OCI-LY7 (cell line): ENCODE data around the gene SNF8. TPM values are rescaled to one million over a fixed set of nuclear protein-coding genes. Genes with fewer than 3 reads are reported as not detected.

Source experiments
- BruUV-seq: library from RNA; stranded (reverse); fragments of 400-500 nt; replicated peaks from 2 replicates; lab custom pipeline; 2021; lab: Mats Ljungman, UMichigan
- CTCF ChIA-PET: fragments of 300-600 bp; sonication (Branson Sonifier 250); formaldehyde crosslinking; loops from one replicate; lab custom pipeline; 2022; ENCODE audit warnings: antibody characterized with exemption; ENCODE audit not compliant: unreplicated experiment; lab: Charles Lee
- POLR2A ChIA-PET: fragments of 300-600 bp; sonication (Branson Sonifier 250); formaldehyde crosslinking; loops from one replicate; lab custom pipeline; 2022; ENCODE audit warnings: antibody characterized with exemption; lab: Charles Lee
- DNase-seq: peaks from one replicate; pipeline ENCODE4 v3.0.0-alpha.2; 2015; ENCODE audit warnings: low spot score
- H2AFZ ChIP-seq: fragments of 200-600 bp; sonication (generic), shearing (Covaris generic); 2 replicates; pipeline ENCODE4 v1.6.1; 2014; ENCODE audit warnings: mild to moderate bottlenecking, antibody characterized with exemption, low read length, moderate library complexity
- H3K27ac ChIP-seq: fragments of 200-600 bp; sonication (generic); 2 replicates; pipeline ENCODE4 v1.5.1; 2014; ENCODE audit warnings: mixed run types, low read depth, mild to moderate bottlenecking, moderate library complexity, low read length, inconsistent platforms; ENCODE audit not compliant: poor library complexity, severe bottlenecking
- H3K36me3 ChIP-seq: fragments of 200-600 bp; sonication (generic); 2 replicates; pipeline ENCODE4 v1.6.1; 2014; ENCODE audit warnings: mild to moderate bottlenecking, antibody characterized with exemption, low read length, moderate library complexity, mixed read lengths; ENCODE audit not compliant: insufficient read depth
- H3K4me1 ChIP-seq: fragments of 200-600 bp; sonication (generic); 2 replicates; pipeline ENCODE4 v1.5.1; 2014; ENCODE audit warnings: mild to moderate bottlenecking, low read length; ENCODE audit not compliant: insufficient read depth, poor library complexity, severe bottlenecking
- H3K4me2 ChIP-seq: fragments of 200-600 bp; sonication (generic); 2 replicates; pipeline ENCODE4 v1.6.1; 2014; ENCODE audit warnings: mild to moderate bottlenecking, low read length
- H3K4me3 ChIP-seq: fragments of 200-600 bp; sonication (generic); 2 replicates; pipeline ENCODE4 v1.5.1; 2014; ENCODE audit warnings: mild to moderate bottlenecking, low read depth, low read length; ENCODE audit not compliant: poor library complexity, severe bottlenecking
- H3K79me2 ChIP-seq: fragments of 200-600 bp; sonication (generic); 2 replicates; pipeline ENCODE4 v1.6.1; 2016; ENCODE audit warnings: low read depth, mild to moderate bottlenecking, low read length, moderate library complexity, mixed read lengths; ENCODE audit not compliant: insufficient read depth
- H3K9me2 ChIP-seq: fragments of 200-600 bp; sonication (generic); 2 replicates; pipeline ENCODE4 v1.6.1; 2016; ENCODE audit warnings: mild to moderate bottlenecking, low read length, mixed read lengths; ENCODE audit not compliant: insufficient read depth
- H3K9me3 ChIP-seq: fragments of 200-600 bp; sonication (generic); 2 replicates; pipeline ENCODE4 v1.6.1; 2014; ENCODE audit warnings: mild to moderate bottlenecking, mixed run types, low read length, mixed read lengths
- H4K20me1 ChIP-seq: fragments of 200-600 bp; sonication (generic); 2 replicates; pipeline ENCODE4 v1.6.1; 2014; ENCODE audit warnings: mild to moderate bottlenecking, antibody characterized with exemption, low read length, moderate library complexity, mixed read lengths; ENCODE audit not compliant: insufficient read depth
- EZH2phosphoT487 ChIP-seq: fragments of 200-600 bp; sonication (generic); IDR thresholded peaks from 2 replicates; pipeline ENCODE4 v1.6.1; 2018; ENCODE audit warnings: low read depth, borderline replicate concordance, mild to moderate bottlenecking, mixed run types, antibody characterized with exemption, low read length, moderate library complexity, mixed read lengths
- intact Hi-C: fragments of 100-400 bp; cut with micrococcal nuclease; formaldehyde crosslinking; loops from one replicate; pipeline ENCODE4 v1.10.0; 2022; ENCODE audit not compliant: unreplicated experiment
- total RNA-seq, 2 experiments: library from RNA; depleted of rRNA in 1 of 2; stranded (reverse); fragments of >200 nt in 1 of 2; shearing (Covaris generic) in 1 of 2; gene quantifications; 2 replicates each; pipeline ENCODE4 v1.2.3, GENCODE V29; 2014 to 2022
- TF ChIP-seq, protein P1 (sequence below): fragments of 200-600 bp; sonication (generic); conservative IDR thresholded peaks from 2 replicates; pipeline ENCODE4 v1.5.1; 2014; ENCODE audit warnings: mild to moderate bottlenecking, antibody characterized with exemption, low read length, moderate library complexity, mixed read lengths

The SNF8 gene
- total RNA-seq, 2 experiments from 2014 or later = 45.8 to 92.2 TPM

DNA sequence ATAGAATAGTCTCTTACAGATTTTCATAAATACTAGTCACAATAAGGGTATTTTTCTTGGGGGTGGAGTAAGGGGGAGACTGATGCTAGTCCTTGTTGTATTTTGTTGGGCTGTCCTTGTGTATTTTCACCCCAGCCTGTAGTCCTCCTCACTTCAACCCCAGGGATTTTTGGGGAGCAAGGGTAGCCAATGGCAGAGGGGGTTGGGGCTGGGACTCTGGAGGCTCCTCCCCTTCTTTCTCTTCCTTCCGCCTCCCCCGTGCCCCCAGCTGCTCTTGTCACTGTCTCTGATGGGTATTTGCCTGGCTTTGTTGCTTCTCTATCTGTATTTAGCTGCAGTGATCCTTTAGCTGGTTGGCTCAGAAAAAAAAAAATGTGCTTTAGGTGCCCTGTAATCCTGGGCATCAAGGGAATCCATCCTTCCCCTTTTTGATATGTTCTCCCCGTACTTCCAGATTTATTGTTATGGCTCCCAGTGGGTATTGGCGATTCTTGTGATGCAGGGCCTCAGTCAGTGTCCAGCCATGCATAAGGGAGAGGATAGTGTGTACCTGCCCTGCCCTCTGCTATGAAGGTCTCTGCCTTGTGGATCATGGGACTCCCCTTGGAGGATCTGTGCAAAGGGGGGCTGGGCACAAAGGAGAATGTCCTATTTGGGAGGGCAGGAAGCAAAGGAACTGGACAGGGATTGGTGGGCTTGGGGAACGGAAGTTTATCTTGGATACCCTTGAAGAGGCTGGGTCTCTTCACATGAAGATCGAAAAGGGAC is 16.5 kb downstream of the SNF8 start:
- H3K27ac ChIP-seq = no peak overlapping the region
- ChIA-PET CTCF (no interaction called here), POLR2A (interaction anchor here (0.6 kb wide), 1 partner anchor 1390 kb away, joined by 3 read pairs; no protein-coding TSS in a partner anchor)
- BruUV-seq = TSS peak; percentile 9
- H3K9me3 ChIP-seq = no peaks in the 10 kb centered on the region
- DNase-seq = no peak
- no peak overlapping the region for H3K4me2 ChIP-seq
- no peak overlapping the region for H2AFZ ChIP-seq
- H3K36me3 ChIP-seq = peaks cover 99% of the 10 kb centered on the region
- intact Hi-C loops = no loop called here
- no peaks in the 10 kb centered on the region for H3K4me1 ChIP-seq
- no peaks in the 10 kb centered on the region for H4K20me1 ChIP-seq
- no peak for TF ChIP-seq EZH2phosphoT487
- TF ChIP-seq, protein P1, sequence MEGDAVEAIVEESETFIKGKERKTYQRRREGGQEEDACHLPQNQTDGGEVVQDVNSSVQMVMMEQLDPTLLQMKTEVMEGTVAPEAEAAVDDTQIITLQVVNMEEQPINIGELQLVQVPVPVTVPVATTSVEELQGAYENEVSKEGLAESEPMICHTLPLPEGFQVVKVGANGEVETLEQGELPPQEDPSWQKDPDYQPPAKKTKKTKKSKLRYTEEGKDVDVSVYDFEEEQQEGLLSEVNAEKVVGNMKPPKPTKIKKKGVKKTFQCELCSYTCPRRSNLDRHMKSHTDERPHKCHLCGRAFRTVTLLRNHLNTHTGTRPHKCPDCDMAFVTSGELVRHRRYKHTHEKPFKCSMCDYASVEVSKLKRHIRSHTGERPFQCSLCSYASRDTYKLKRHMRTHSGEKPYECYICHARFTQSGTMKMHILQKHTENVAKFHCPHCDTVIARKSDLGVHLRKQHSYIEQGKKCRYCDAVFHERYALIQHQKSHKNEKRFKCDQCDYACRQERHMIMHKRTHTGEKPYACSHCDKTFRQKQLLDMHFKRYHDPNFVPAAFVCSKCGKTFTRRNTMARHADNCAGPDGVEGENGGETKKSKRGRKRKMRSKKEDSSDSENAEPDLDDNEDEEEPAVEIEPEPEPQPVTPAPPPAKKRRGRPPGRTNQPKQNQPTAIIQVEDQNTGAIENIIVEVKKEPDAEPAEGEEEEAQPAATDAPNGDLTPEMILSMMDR = no peak
- H3K9me2 ChIP-seq = no peaks in the 10 kb centered on the region
- H3K4me3 ChIP-seq = no peak overlapping the region
- H3K79me2 ChIP-seq = no peaks in the 10 kb centered on the region

DNA sequence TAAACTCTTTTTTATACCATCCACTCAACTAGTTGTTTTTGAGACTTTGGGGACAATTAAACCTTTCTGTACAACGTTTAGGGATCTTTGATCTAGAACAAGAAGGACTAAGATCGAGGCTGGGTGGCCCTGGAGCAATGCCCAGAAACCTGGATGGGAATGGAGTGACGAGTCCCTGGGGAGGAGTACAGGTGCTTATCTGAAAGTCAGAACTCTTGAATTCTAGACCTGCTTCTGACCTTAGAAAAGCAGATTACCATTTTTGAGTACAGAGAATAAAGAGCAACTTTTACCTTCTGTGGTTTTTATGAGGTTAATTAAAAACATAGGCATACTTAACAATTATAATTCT is 18.7 kb downstream of the SNF8 start:
- H3K4me2 ChIP-seq = no peak overlapping the region
- CTCF ChIA-PET = no interaction called here
- POLR2A ChIA-PET = no interaction called here
- intact Hi-C loops = no loop called here
- DNase-seq = no peak
- no peaks in the 10 kb centered on the region for H3K4me1 ChIP-seq
- H3K36me3 ChIP-seq = peaks cover 98% of the 10 kb centered on the region
- H2AFZ ChIP-seq = no peak overlapping the region
- TF ChIP-seq, protein P1 = no peak
- TF ChIP-seq EZH2phosphoT487 = no peak
- no TSS peak for BruUV-seq
- no peaks in the 10 kb centered on the region for H3K9me2 ChIP-seq
- H3K9me3 ChIP-seq = no peaks in the 10 kb centered on the region
- no peak overlapping the region for H3K4me3 ChIP-seq
- no peaks in the 10 kb centered on the region for H3K79me2 ChIP-seq
- no peaks in the 10 kb centered on the region for H4K20me1 ChIP-seq
- no peak overlapping the region for H3K27ac ChIP-seq
